SK-N-SH (cell line): ENCODE results near the gene TBCCD1. TPM values are rescaled to one million over a fixed set of nuclear protein-coding genes. Genes with fewer than 3 reads are reported as not detected.

Source experiments
- CTCF ChIA-PET: fragments of 300-600, 350-600 bp; formaldehyde crosslinking; extraction: SDS; loops from one replicate; lab custom pipeline; 2021; lab: Yijun Ruan, JAX
- POLR2A ChIA-PET: fragments of 350-600 bp; sonication (Branson Sonifier 250); formaldehyde crosslinking; extraction: SDS; loops from one replicate; lab custom pipeline; 2020; ENCODE audit warnings: antibody characterized with exemption, inconsistent platforms; lab: Yijun Ruan, JAX
- DNase-seq: peaks from one replicate; pipeline ENCODE4 v3.0.0; 2012
- H2AFZ ChIP-seq: fragments of 200-600 bp; sonication (generic); 2 replicates; pipeline ENCODE4 v1.8.1; 2016; ENCODE audit warnings: antibody characterized with exemption, mild to moderate bottlenecking, low read depth
- H3F3A ChIP-seq: fragments of 200-600 bp; sonication (generic); replicated peaks from 2 replicates; pipeline ENCODE3; 2016; ENCODE audit warnings: antibody characterized with exemption, mild to moderate bottlenecking; ENCODE audit not compliant: insufficient read depth
- H3K27ac ChIP-seq, 2 experiments: fragments of 200-500 bp in 1 of 2; fragments of 200-600 bp in 1 of 2; sonication (Bioruptor generic) in 1 of 2; sonication (generic), shearing (Covaris generic) in 1 of 2; 2 replicates each; pipeline versions ENCODE4 v1.5.1 to v1.6.1; 2014 to 2016; ENCODE audit warnings: low read depth in 2 of 2, inconsistent platforms in 1 of 2, low read length in 1 of 2, mild to moderate bottlenecking in 1 of 2, mixed read lengths in 1 of 2
- H3K27me3 ChIP-seq: fragments of 200-600 bp; sonication (generic), shearing (Covaris generic); 2 replicates; pipeline ENCODE4 v1.6.1; 2016; ENCODE audit warnings: mixed run types; ENCODE audit not compliant: insufficient read depth
- H3K36me3 ChIP-seq, 2 experiments: fragments of 200-500 bp in 1 of 2; fragments of 200-600 bp in 1 of 2; sonication (Bioruptor generic) in 1 of 2; sonication (generic) in 1 of 2; replicated peaks in 1 of 2; 2 replicates each; pipeline versions ENCODE3 to v1.5.1; 2014 to 2016; ENCODE audit warnings: low read length in 1 of 2, mild to moderate bottlenecking in 1 of 2; ENCODE audit not compliant: insufficient read depth in 2 of 2, control insufficient read depth in 1 of 2
- H3K4me1 ChIP-seq, 2 experiments: fragments of 200-500 bp in 1 of 2; fragments of 200-600 bp in 1 of 2; sonication (Bioruptor generic) in 1 of 2; sonication (generic), shearing (Covaris generic) in 1 of 2; 2 replicates each; pipeline versions ENCODE4 v1.5.1 to v1.6.1; 2014 to 2016; ENCODE audit warnings: low read depth in 1 of 2, low read length in 1 of 2, mixed run types in 1 of 2; ENCODE audit not compliant: insufficient read depth in 2 of 2, control insufficient read depth in 1 of 2
- H3K4me2 ChIP-seq: fragments of 200-600 bp; sonication (generic), shearing (Covaris generic); 2 replicates; pipeline ENCODE4 v1.6.1; 2017; ENCODE audit warnings: mixed run types
- H3K4me3 ChIP-seq, 2 experiments: fragments of 200-500 bp in 1 of 2; fragments of 200-600 bp in 1 of 2; sonication (Bioruptor generic) in 1 of 2; sonication (generic), shearing (Covaris generic) in 1 of 2; 2 replicates each; pipeline versions ENCODE4 v1.5.1 to v1.8.1; 2014 to 2016; ENCODE audit warnings: low read depth in 2 of 2, inconsistent platforms in 1 of 2, low read length in 1 of 2, mild to moderate bottlenecking in 1 of 2, mixed read lengths in 1 of 2, moderate library complexity in 1 of 2
- H3K79me2 ChIP-seq: fragments of 200-600 bp; sonication (generic); 2 replicates; pipeline ENCODE4 v1.8.1; 2017; ENCODE audit warnings: mild to moderate bottlenecking; ENCODE audit not compliant: insufficient read depth
- H3K9ac ChIP-seq: fragments of 200-600 bp; sonication (generic); 2 replicates; pipeline ENCODE4 v1.6.1; 2017; ENCODE audit warnings: mixed run types
- H3K9me2 ChIP-seq: fragments of 200-600 bp; sonication (generic); 2 replicates; pipeline ENCODE4 v1.6.1; 2017; ENCODE audit warnings: mixed run types
- H3K9me3 ChIP-seq: fragments of 200-600 bp; sonication (generic); 2 replicates; pipeline ENCODE4 v1.6.1; 2017; ENCODE audit warnings: mixed run types, mild to moderate bottlenecking, moderate library complexity
- H4K20me1 ChIP-seq: fragments of 200-600 bp; sonication (generic); 2 replicates; pipeline ENCODE4 v1.6.1; 2017; ENCODE audit warnings: mild to moderate bottlenecking, mixed run types; ENCODE audit not compliant: insufficient read depth
- CHD2 ChIP-seq: fragments of 150-350 bp; IDR thresholded peaks from 2 replicates; pipeline ENCODE4 v1.6.1; 2018; ENCODE audit warnings: low read length; ENCODE audit not compliant: partially characterized antibody
- ELF1 ChIP-seq: IDR thresholded peaks from 2 replicates; pipeline ENCODE4 v1.4.0; 2012
- FOSL2 ChIP-seq: IDR thresholded peaks from 2 replicates; pipeline ENCODE4 v1.4.0; 2012; ENCODE audit warnings: low read depth, mild to moderate bottlenecking, moderate library complexity, borderline replicate concordance
- FOXJ3 ChIP-seq: sonication (generic); formaldehyde crosslinking; IDR thresholded peaks from 2 replicates; pipeline ENCODE4 v1.5.1; 2020; ENCODE audit warnings: mild to moderate bottlenecking, missing genetic modification reagents
- FOXM1 ChIP-seq: IDR thresholded peaks from 2 replicates; pipeline ENCODE4 v1.4.0; 2012; ENCODE audit warnings: low read depth, mild to moderate bottlenecking
- GABPA ChIP-seq: IDR thresholded peaks from 2 replicates; pipeline ENCODE4 v1.4.0; 2012; ENCODE audit warnings: low read depth, mild to moderate bottlenecking
- GATA2 ChIP-seq: sonication (generic); formaldehyde crosslinking; IDR thresholded peaks from 2 replicates; pipeline ENCODE4 v1.5.0; 2020; ENCODE audit warnings: mild to moderate bottlenecking, missing genetic modification reagents
- IRF3 ChIP-seq: fragments of 150-350 bp; IDR thresholded peaks from 2 replicates; pipeline ENCODE4 v1.6.1; 2016; ENCODE audit warnings: mild to moderate bottlenecking, low read depth, low read length
- JUND ChIP-seq: IDR thresholded peaks from 2 replicates; pipeline ENCODE4 v1.4.0; 2012
- MAX ChIP-seq: IDR thresholded peaks from 2 replicates; pipeline ENCODE4 v1.4.0; 2012; ENCODE audit warnings: low read depth
- MEF2A ChIP-seq: IDR thresholded peaks from 2 replicates; pipeline ENCODE4 v1.4.0; 2012; ENCODE audit warnings: low read depth, borderline replicate concordance
- MXI1 ChIP-seq: IDR thresholded peaks from 2 replicates; pipeline ENCODE4 v1.6.1; 2012; ENCODE audit warnings: mild to moderate bottlenecking, low read depth, low read length, improper control_type of control experiment
- NFIC ChIP-seq: IDR thresholded peaks from 2 replicates; pipeline ENCODE4 v1.4.0; 2012; ENCODE audit warnings: borderline replicate concordance
- NRF1 ChIP-seq: IDR thresholded peaks from 2 replicates; pipeline ENCODE4 v1.6.1; 2012; ENCODE audit warnings: low read depth, mild to moderate bottlenecking, low read length
- POLR2AphosphoS5 ChIP-seq: IDR thresholded peaks from 2 replicates; pipeline ENCODE4 v1.6.1; 2012; ENCODE audit warnings: low read depth, low read length
- RCOR1 ChIP-seq: fragments of 150-350 bp; IDR thresholded peaks from 2 replicates; pipeline ENCODE4 v1.6.1; 2017; ENCODE audit warnings: antibody characterized with exemption, low read length
- RFX5 ChIP-seq: IDR thresholded peaks from 2 replicates; pipeline ENCODE4 v1.6.1; 2012; ENCODE audit warnings: mild to moderate bottlenecking, improper control_type of control experiment, low read length
- TAF1 ChIP-seq: IDR thresholded peaks from 2 replicates; pipeline ENCODE4 v1.6.1; 2012; ENCODE audit warnings: low read depth, mild to moderate bottlenecking, low read length, moderate library complexity, borderline replicate concordance
- TCF12 ChIP-seq: IDR thresholded peaks from 2 replicates; pipeline ENCODE4 v1.4.0; 2012
- TEAD4 ChIP-seq: IDR thresholded peaks from 2 replicates; pipeline ENCODE4 v1.4.0; 2012; ENCODE audit warnings: mild to moderate bottlenecking, borderline replicate concordance; ENCODE audit not compliant: insufficient read depth
- USF1 ChIP-seq: IDR thresholded peaks from 2 replicates; pipeline ENCODE4 v1.4.0; 2012; ENCODE audit warnings: low read depth, borderline replicate concordance
- USF2 ChIP-seq: fragments of 150-350 bp; IDR thresholded peaks from 2 replicates; pipeline ENCODE4 v1.6.1; 2017; ENCODE audit warnings: antibody characterized with exemption, low read length, low read depth, borderline replicate concordance
- WGBS: methylation state at CpG from one replicate; pipeline ENCODE4 v1.1.6; 2017; ENCODE audit warnings: low lambda C conversion rate; 5-methylcytosine and 5-hydroxymethylcytosine counted together
- polyA plus RNA-seq, 3 experiments: library from polyadenylated mRNA; depleted of rRNA; stranded (reverse); fragments of >200 nt; gene quantifications; 2 replicates each; pipeline ENCODE4 v1.2.3, GENCODE V29; 2012
- TF ChIP-seq, protein P1 (sequence below): IDR thresholded peaks from 2 replicates; pipeline ENCODE4; 2012
- TF ChIP-seq, protein P2 (sequence below): IDR thresholded peaks from 2 replicates; pipeline ENCODE4 v1.4.0; 2012; ENCODE audit warnings: low read depth, borderline replicate concordance

Gene TBCCD1
- polyA plus RNA-seq, 1 of the 3 experiments (the other 2 are of a cell fraction) = 6.5 TPM

DNA sequence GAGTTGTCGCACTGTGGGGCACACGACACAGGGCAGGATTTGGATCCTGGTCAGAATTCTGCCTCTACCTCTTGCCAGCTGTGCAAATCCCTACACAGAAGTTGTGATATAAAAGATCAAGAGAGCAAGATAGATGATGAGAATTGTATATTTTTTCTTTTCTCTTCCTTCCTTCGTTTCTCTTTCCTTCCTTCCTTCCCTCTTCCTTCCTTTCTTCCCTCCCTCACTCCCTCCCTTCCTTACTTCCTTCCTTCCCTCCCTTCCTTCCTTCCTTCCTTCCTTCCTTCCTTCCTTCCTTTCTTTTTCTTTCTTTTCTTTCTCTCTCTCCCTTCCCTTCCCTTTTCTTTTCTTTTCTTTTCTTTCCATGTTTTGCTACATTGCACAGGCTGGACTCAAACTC is 33.8 kb upstream of the TBCCD1 start:
- POLR2A ChIA-PET = no interaction called here
- TF ChIP-seq USF1 = no peak
- TF ChIP-seq NFIC = no peak
- no peak for TF ChIP-seq GABPA
- TF ChIP-seq FOSL2 = no peak
- TF ChIP-seq TAF1 = no peak
- TF ChIP-seq FOXJ3 (CRISPR knock-in tag) = no peak
- TF ChIP-seq RFX5 = no peak
- no peak for TF ChIP-seq ELF1
- no peak for TF ChIP-seq NRF1
- no peak for DNase-seq
- no peaks in the 10 kb centered on the region for H3K9me3 ChIP-seq
- 44% methylated on average over 3 of the region's 3 CpGs for WGBS
- CTCF ChIA-PET = interaction anchor here (2.2 to 17.4 kb wide), 3 partner anchors 11 to 16 kb away, joined by 5 to 167 read pairs (median 8); partner anchors contain the start of gene AHSG
- no peaks in the 10 kb centered on the region; the same call in 1 of the 2 replicates for H3K27me3 ChIP-seq
- H3K4me3 ChIP-seq = no peak overlapping the region
- H3K36me3 ChIP-seq = no peaks in the 10 kb centered on the region
- H3K27ac ChIP-seq = no peak overlapping the region
- H3K9me2 ChIP-seq = no peaks in the 10 kb centered on the region
- no peak overlapping the region for H2AFZ ChIP-seq
- H3K79me2 ChIP-seq = no peaks in the 10 kb centered on the region
- H3F3A ChIP-seq = no peaks in the 10 kb centered on the region
- H3K9ac ChIP-seq = no peak overlapping the region
- no peak overlapping the region for H3K4me2 ChIP-seq
- H4K20me1 ChIP-seq = no peaks in the 10 kb centered on the region
- H3K4me1 ChIP-seq = no peaks in the 10 kb centered on the region

- Histone ChIP-seq H3F3A (no peaks in the 10 kb centered on the region), H3K9ac (no peak overlapping the region), H3K4me3 (no peak overlapping the region), H3K79me2 (no peaks in the 10 kb centered on the region), H3K4me2 (no peak overlapping the region), H3K36me3 (no peaks in the 10 kb centered on the region), H4K20me1 (no peaks in the 10 kb centered on the region), H3K9me2 (no peaks in the 10 kb centered on the region), H3K27me3 (no peaks in the 10 kb centered on the region; the same call in 1 of the 2 replicates), H3K27ac (no peak overlapping the region), H3K9me3 (no peaks in the 10 kb centered on the region), H2AFZ (no peak overlapping the region), H3K4me1 (no peaks in the 10 kb centered on the region)
- TF ChIP-seq NFIC (no peak), TEAD4 (no peak), GABPA (no peak), TCF12 (no peak), FOXM1 (no peak), USF2 (no peak), RCOR1 (no peak), MXI1 (no peak), CHD2 (no peak), GATA2 (no peak), POLR2AphosphoS5 (no peak), NRF1 (no peak), MAX (no peak), MEF2A (no peak), IRF3 (no peak), JUND (no peak)
- TF ChIP-seq, protein P1, sequence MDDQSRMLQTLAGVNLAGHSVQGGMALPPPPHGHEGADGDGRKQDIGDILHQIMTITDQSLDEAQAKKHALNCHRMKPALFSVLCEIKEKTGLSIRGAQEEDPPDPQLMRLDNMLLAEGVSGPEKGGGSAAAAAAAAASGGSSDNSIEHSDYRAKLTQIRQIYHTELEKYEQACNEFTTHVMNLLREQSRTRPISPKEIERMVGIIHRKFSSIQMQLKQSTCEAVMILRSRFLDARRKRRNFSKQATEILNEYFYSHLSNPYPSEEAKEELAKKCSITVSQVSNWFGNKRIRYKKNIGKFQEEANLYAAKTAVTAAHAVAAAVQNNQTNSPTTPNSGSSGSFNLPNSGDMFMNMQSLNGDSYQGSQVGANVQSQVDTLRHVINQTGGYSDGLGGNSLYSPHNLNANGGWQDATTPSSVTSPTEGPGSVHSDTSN = no peak
- TF ChIP-seq, protein P2, sequence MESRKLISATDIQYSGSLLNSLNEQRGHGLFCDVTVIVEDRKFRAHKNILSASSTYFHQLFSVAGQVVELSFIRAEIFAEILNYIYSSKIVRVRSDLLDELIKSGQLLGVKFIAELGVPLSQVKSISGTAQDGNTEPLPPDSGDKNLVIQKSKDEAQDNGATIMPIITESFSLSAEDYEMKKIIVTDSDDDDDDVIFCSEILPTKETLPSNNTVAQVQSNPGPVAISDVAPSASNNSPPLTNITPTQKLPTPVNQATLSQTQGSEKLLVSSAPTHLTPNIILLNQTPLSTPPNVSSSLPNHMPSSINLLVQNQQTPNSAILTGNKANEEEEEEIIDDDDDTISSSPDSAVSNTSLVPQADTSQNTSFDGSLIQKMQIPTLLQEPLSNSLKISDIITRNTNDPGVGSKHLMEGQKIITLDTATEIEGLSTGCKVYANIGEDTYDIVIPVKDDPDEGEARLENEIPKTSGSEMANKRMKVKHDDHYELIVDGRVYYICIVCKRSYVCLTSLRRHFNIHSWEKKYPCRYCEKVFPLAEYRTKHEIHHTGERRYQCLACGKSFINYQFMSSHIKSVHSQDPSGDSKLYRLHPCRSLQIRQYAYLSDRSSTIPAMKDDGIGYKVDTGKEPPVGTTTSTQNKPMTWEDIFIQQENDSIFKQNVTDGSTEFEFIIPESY = no peak
- 86% methylated on average over 2 of the region's 2 CpGs for WGBS
- DNase-seq = no peak
- POLR2A ChIA-PET = interaction anchor here (0.9 kb wide), 1 partner anchor 13 kb away, joined by 3 read pairs; no protein-coding TSS in a partner anchor
- CTCF ChIA-PET = interaction anchor here (2.2 to 17.4 kb wide), 3 partner anchors 10 to 15 kb away, joined by 5 to 167 read pairs (median 8); partner anchors contain the start of gene AHSG
Measured at GRCh38 chr3:186599785-186600166, 32.6 kb upstream of the TBCCD1 start.
